Lower leg skin (tissue), 3 donors: ENCODE data around the gene APOL2.

Experiments used
- POLR2A ChIP-seq, 2 donors: fragments of 450-650 bp; IDR thresholded peaks; one replicate each; pipeline ENCODE4 v1.6.1; 2016 to 2017; ENCODE audit warnings: antibody characterized with exemption in 2 of 2, mild to moderate bottlenecking in 1 of 2, moderate library complexity in 1 of 2
- TF ChIP-seq, protein P1 (sequence below), 3 donors: fragments of 450-650 bp; IDR thresholded peaks; one replicate each; pipeline ENCODE4 v1.5.1; 2016; ENCODE audit warnings: antibody characterized with exemption in 3 of 3, mild to moderate bottlenecking in 3 of 3, moderate library complexity in 2 of 3

DNA sequence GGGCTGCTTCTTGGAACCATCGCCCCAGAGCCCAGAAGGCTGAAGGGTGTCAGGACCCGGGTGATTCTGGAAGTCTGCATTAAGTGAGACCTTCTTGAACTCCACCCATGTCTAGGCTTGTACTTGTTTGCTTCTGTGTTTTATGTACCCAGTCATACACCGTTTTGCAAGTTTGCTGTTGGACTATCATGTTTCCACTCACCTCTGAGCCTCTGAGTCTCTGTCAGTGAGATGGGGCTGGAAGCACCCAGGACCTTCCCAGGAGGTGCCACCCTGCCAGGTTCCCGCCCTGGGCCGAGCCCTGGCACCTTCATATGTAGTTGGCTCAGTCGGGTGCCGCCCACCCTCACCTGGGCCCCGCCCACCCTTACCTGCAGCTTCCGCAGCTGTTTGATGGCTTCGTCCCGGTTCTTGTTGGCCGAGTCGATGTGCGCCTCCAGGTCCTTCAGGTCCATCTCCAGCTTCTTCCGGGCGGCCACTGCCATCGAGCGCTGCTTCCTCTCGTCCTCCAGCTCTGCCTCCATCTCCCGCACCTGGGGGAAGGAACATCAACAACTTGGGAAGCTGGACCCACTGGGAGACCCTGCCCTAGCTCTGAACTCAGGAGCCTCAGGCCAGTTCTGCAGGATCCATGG, 48.7 kb upstream of the APOL2 start:
- TF ChIP-seq POLR2A (IDR thresholded peaks at IDR 0.05) = no peak
- TF ChIP-seq, protein P1, sequence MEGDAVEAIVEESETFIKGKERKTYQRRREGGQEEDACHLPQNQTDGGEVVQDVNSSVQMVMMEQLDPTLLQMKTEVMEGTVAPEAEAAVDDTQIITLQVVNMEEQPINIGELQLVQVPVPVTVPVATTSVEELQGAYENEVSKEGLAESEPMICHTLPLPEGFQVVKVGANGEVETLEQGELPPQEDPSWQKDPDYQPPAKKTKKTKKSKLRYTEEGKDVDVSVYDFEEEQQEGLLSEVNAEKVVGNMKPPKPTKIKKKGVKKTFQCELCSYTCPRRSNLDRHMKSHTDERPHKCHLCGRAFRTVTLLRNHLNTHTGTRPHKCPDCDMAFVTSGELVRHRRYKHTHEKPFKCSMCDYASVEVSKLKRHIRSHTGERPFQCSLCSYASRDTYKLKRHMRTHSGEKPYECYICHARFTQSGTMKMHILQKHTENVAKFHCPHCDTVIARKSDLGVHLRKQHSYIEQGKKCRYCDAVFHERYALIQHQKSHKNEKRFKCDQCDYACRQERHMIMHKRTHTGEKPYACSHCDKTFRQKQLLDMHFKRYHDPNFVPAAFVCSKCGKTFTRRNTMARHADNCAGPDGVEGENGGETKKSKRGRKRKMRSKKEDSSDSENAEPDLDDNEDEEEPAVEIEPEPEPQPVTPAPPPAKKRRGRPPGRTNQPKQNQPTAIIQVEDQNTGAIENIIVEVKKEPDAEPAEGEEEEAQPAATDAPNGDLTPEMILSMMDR (IDR thresholded peaks at IDR 0.05) = no peak
